ENCODE results near the gene MED20.

GRCh38 chr6:41872147-41872546 is 48.8 kb downstream of the MED20 start:
- TF ChIP-seq CTCF (optimal IDR thresholded peaks at IDR 0.05 in 1 of 3, IDR thresholded peaks at IDR 0.05 in 1 of 3, conservative IDR thresholded peaks at IDR 0.05 in 1 of 3; ENCODE audit: extremely low read depth in 1 of 3, insufficient read depth in 2 of 3, low read length in 3 of 3), result no peak
- no peak for TF ChIP-seq EZH2 (IDR thresholded peaks at IDR 0.05; ENCODE audit: low read length)
